GM23338 (cell line): ENCODE measurements around the gene BEND5.

Experiments used
- EZH2 ChIP-seq: fragments of 200-600 bp; sonication (generic); IDR thresholded peaks from one replicate; pipeline ENCODE4 v1.8.0; 2017; ENCODE audit warnings: antibody characterized with exemption, mild to moderate bottlenecking, low read depth; ENCODE audit not compliant: unreplicated experiment
- EZH2phosphoT487 ChIP-seq: fragments of 200-600 bp; sonication (generic); IDR thresholded peaks from one replicate; pipeline ENCODE4 v1.8.1; 2018; ENCODE audit warnings: antibody characterized with exemption; ENCODE audit not compliant: unreplicated experiment
- JUNB ChIP-seq: IDR thresholded peaks from one replicate; pipeline ENCODE4 v1.6.1; 2016; ENCODE audit warnings: antibody characterized with exemption; ENCODE audit not compliant: unreplicated experiment
- POLR2AphosphoS5 ChIP-seq: IDR thresholded peaks from 2 replicates; pipeline ENCODE4 v1.6.1; 2016; ENCODE audit warnings: antibody characterized with exemption, low read depth
- TF ChIP-seq, protein P1 (sequence below), 2 experiments: fragments of 200-600 bp in 1 of 2; sonication (generic) in 1 of 2; conservative IDR thresholded peaks; 2 replicates each; pipeline versions ENCODE4 v1.5.1 to v1.6.1; 2016 to 2017; ENCODE audit warnings: antibody characterized with exemption in 2 of 2, low read depth in 2 of 2, mild to moderate bottlenecking in 2 of 2, moderate library complexity in 1 of 2
- TF ChIP-seq, protein P2 (sequence below): IDR thresholded peaks from one replicate; pipeline ENCODE4 v1.6.1; 2018; ENCODE audit warnings: antibody characterized with exemption; ENCODE audit not compliant: unreplicated experiment

DNA sequence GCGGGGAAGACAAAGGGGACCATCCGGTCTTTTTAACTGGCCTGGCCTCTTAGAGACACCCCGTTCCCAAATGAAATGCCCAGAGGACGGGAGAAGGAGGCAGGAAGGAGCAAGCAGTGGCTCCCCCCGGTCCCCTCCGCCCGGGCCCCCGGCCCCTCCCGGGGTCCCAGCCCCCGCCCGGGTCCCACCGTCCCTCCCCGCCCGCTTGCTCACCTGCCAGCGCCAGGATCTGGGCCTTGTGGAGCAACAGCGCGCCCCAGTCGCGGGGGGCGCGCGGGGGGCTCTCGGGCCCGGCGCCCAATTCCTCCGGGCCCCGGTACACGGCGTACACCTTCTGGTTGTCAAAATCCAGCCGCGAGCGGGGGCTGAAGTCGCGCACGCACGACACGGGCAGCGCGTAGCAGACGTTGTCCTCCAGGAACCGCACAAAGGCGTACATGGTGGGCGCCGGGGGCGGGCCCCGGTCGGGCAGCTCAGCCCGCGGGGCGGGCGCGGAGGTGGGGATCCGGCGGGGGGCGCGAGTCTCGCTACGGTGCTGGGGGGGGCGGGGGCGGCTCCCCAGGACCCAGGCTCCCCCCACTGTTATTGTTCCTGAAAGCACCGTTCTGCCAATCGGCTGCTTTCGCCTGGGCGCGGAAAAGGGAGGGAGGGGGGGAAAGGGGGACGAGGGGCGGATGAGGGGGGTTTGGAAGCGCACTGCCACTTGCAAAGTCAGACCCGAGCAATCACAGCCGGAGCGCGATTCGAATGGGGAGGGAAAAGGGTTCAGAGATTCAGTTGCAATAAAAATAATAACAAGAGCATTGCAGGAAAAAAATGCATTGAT lies at the start of gene BEND5:
- TF ChIP-seq, protein P1, sequence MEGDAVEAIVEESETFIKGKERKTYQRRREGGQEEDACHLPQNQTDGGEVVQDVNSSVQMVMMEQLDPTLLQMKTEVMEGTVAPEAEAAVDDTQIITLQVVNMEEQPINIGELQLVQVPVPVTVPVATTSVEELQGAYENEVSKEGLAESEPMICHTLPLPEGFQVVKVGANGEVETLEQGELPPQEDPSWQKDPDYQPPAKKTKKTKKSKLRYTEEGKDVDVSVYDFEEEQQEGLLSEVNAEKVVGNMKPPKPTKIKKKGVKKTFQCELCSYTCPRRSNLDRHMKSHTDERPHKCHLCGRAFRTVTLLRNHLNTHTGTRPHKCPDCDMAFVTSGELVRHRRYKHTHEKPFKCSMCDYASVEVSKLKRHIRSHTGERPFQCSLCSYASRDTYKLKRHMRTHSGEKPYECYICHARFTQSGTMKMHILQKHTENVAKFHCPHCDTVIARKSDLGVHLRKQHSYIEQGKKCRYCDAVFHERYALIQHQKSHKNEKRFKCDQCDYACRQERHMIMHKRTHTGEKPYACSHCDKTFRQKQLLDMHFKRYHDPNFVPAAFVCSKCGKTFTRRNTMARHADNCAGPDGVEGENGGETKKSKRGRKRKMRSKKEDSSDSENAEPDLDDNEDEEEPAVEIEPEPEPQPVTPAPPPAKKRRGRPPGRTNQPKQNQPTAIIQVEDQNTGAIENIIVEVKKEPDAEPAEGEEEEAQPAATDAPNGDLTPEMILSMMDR (conservative IDR thresholded peaks at IDR 0.05; ENCODE audit: low read depth in 2 of 2) = no peak
- TF ChIP-seq POLR2AphosphoS5 (no peak), JUNB (no peak), EZH2phosphoT487 (no peak), EZH2 (no peak)
- TF ChIP-seq, protein P2, sequence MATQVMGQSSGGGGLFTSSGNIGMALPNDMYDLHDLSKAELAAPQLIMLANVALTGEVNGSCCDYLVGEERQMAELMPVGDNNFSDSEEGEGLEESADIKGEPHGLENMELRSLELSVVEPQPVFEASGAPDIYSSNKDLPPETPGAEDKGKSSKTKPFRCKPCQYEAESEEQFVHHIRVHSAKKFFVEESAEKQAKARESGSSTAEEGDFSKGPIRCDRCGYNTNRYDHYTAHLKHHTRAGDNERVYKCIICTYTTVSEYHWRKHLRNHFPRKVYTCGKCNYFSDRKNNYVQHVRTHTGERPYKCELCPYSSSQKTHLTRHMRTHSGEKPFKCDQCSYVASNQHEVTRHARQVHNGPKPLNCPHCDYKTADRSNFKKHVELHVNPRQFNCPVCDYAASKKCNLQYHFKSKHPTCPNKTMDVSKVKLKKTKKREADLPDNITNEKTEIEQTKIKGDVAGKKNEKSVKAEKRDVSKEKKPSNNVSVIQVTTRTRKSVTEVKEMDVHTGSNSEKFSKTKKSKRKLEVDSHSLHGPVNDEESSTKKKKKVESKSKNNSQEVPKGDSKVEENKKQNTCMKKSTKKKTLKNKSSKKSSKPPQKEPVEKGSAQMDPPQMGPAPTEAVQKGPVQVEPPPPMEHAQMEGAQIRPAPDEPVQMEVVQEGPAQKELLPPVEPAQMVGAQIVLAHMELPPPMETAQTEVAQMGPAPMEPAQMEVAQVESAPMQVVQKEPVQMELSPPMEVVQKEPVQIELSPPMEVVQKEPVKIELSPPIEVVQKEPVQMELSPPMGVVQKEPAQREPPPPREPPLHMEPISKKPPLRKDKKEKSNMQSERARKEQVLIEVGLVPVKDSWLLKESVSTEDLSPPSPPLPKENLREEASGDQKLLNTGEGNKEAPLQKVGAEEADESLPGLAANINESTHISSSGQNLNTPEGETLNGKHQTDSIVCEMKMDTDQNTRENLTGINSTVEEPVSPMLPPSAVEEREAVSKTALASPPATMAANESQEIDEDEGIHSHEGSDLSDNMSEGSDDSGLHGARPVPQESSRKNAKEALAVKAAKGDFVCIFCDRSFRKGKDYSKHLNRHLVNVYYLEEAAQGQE = no peak
